Fibroblast of mammary gland (primary cell): ENCODE measurements around the gene TTC9.
A peak's percentile ranks its signal among the peaks of the same experiment; 100 is the strongest.

ENCODE experiments used
- DNase-seq: peaks from one replicate; pipeline ENCODE4 v3.0.0-alpha.2; 2010; ENCODE audit warnings: low read depth
- H3K4me3 ChIP-seq: 2 replicates; pipeline ENCODE4 v1.5.1; 2011; ENCODE audit warnings: low read depth, mild to moderate bottlenecking, low read length, moderate library complexity; ENCODE audit not compliant: control insufficient read depth
- TF ChIP-seq, protein P1 (sequence below): conservative IDR thresholded peaks from 2 replicates; pipeline ENCODE4 v1.5.1; 2011; ENCODE audit warnings: low read depth, low read length, inconsistent platforms; ENCODE audit not compliant: control insufficient read depth, insufficient read depth

TTC9 gene

DNA sequence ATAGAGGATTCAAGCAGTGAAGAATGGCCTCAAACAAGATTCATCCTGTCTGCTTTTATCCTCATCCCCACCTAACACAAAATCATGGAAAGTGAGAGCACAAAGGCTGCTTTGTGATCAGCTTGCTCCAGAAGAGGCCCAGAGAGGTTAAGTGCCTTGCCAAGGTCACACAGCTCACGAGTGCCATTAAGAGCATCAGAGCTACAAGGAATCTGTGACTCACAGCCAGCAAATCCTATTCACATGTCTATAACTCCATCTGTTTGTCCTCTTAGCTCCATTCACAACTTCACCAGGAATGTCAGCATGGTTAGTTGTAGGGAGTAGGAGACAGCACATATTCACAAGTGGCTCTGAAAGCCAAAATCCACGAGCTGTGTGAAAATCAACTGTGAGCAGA, 79.8 kb downstream of the TTC9 start:
- H3K4me3 ChIP-seq: no peak overlapping the region
- peak; percentile 18 for DNase-seq
- TF ChIP-seq, protein P1, sequence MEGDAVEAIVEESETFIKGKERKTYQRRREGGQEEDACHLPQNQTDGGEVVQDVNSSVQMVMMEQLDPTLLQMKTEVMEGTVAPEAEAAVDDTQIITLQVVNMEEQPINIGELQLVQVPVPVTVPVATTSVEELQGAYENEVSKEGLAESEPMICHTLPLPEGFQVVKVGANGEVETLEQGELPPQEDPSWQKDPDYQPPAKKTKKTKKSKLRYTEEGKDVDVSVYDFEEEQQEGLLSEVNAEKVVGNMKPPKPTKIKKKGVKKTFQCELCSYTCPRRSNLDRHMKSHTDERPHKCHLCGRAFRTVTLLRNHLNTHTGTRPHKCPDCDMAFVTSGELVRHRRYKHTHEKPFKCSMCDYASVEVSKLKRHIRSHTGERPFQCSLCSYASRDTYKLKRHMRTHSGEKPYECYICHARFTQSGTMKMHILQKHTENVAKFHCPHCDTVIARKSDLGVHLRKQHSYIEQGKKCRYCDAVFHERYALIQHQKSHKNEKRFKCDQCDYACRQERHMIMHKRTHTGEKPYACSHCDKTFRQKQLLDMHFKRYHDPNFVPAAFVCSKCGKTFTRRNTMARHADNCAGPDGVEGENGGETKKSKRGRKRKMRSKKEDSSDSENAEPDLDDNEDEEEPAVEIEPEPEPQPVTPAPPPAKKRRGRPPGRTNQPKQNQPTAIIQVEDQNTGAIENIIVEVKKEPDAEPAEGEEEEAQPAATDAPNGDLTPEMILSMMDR: no peak

DNA sequence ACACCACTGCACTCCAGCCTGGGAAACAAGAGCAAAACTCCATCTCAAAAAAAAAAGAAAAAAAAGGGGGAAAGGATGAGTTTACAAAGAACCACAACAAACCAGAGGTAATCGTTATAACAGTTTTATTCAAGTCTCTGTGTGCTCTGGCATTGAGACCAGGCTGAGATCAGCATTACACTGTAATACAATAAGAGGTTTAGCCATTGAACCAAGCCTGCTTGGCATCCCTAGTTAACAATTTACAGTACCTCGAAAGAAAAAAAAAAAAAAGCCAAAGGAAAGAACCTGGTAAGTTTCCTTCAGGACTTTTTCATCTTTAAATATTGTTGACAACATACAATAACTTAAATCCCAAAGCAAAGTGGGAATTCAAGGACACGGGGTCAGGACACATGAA, 80.7 kb downstream of the TTC9 start:
- H3K4me3 ChIP-seq: no peak overlapping the region
- TF ChIP-seq, protein P1: no peak
- no peak for DNase-seq

DNA sequence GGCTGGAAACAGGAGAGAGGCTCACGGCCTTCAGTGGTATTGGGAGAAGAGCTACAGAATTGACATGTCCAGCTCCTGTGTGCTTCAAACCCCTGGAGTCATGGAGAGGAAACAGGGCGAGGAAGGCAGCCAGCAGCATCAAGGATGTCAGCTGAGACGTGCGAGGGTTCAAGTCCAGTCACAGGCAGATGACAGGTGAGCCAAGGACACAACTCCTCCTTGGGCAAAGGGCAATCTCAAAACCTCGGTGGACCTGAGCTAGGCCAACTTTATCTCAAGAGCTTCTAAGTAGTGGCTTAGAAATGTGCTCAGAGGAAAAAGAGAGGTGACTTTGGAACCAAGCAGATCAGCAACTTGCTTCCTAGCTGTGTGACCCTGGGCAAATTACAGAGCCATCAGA, 81.6 kb downstream of the TTC9 start:
- DNase-seq: no peak
- no peak overlapping the region for H3K4me3 ChIP-seq
- TF ChIP-seq, protein P1: no peak

DNA sequence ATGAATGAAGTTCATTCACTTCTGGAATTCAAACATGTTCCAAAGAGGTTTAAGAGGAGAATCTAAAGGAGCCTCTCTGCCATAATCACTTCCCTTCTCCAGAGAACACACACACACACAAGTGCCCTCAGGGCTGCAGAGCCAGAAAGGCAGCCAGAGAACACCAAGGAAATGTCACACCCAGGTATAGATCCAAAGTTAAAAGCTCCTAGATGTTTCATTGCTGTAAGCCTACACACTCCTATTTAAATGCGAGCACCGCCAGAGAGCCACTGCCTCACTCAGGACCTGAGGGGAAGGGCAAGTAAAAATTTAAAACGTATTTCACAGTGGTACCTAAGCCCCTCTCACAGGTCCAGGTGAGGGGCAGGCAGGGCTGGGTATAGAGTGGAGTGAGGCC, 82.4 kb downstream of the TTC9 start:
- H3K4me3 ChIP-seq: no peak overlapping the region
- DNase-seq: no peak
- TF ChIP-seq, protein P1: no peak

DNA sequence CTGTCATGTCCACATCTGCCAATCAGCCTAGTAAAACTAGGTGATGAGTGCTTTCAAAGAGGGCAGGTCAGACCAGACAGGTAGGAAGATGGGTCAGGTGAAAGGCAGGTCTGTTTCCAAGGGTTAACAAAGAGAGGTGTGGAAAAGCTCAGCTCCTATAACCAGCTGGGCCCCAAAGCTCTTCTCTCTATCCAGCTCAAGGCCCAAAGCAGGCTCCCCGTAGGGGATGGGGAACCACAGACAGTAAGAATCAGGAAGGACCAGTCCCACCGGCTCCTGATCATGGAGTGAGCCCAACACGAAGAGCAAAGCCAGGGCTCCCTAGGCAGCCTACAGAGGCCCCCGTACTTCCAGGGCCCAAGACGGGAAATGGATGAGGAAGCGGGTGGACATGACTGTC, 83.2 kb downstream of the TTC9 start:
- no peak for DNase-seq
- no peak overlapping the region for H3K4me3 ChIP-seq
- TF ChIP-seq, protein P1: no peak
